Liver (tissue), 3 donors: Measurements from ENCODE around the gene OXNAD1.

ENCODE experiments used
- ATF3 ChIP-seq: IDR thresholded peaks from 2 replicates; pipeline ENCODE4 v1.6.1; 2016; ENCODE audit warnings: antibody characterized with exemption
- CTCF ChIP-seq: fragments of 150-350 bp; IDR thresholded peaks from 2 replicates; pipeline ENCODE4 v1.5.1; 2017; ENCODE audit warnings: improper control_type of control experiment, low read depth, low read length; ENCODE audit not compliant: missing input control
- EGR1 ChIP-seq, 2 donors: IDR thresholded peaks; 2 replicates each; pipeline ENCODE4 v1.6.1; 2016 to 2018; ENCODE audit warnings: antibody characterized with exemption in 2 of 2, low read depth in 2 of 2
- FOXA1 ChIP-seq: IDR thresholded peaks from 2 replicates; pipeline ENCODE4 v1.6.1; 2016; ENCODE audit warnings: antibody characterized with exemption
- GABPA ChIP-seq, 2 donors: IDR thresholded peaks in 1 of 2; conservative IDR thresholded peaks in 1 of 2; 2 replicates each; pipeline ENCODE4 v1.6.1; 2016; ENCODE audit warnings: antibody characterized with exemption in 2 of 2, mild to moderate bottlenecking in 1 of 2, moderate library complexity in 1 of 2
- HNF4G ChIP-seq: IDR thresholded peaks from 2 replicates; pipeline ENCODE4 v1.6.1; 2016; ENCODE audit warnings: antibody characterized with exemption
- JUND ChIP-seq, 2 donors: IDR thresholded peaks; 2 replicates each; pipeline ENCODE4 v1.6.1; 2016; ENCODE audit warnings: antibody characterized with exemption in 2 of 2
- MAX ChIP-seq: IDR thresholded peaks from 2 replicates; pipeline ENCODE4 v1.6.1; 2016; ENCODE audit warnings: antibody characterized with exemption
- RAD21 ChIP-seq, 2 donors: IDR thresholded peaks; 2 replicates each; pipeline ENCODE4 v1.6.1; 2016; ENCODE audit warnings: antibody characterized with exemption in 2 of 2, mild to moderate bottlenecking in 2 of 2
- REST ChIP-seq: IDR thresholded peaks from 2 replicates; pipeline ENCODE4 v1.6.1; 2016; ENCODE audit warnings: antibody characterized with exemption, mild to moderate bottlenecking
- TAF1 ChIP-seq: conservative IDR thresholded peaks from 2 replicates; pipeline ENCODE4 v1.6.1; 2016; ENCODE audit warnings: antibody characterized with exemption, mild to moderate bottlenecking
- YY1 ChIP-seq: IDR thresholded peaks from 2 replicates; pipeline ENCODE4 v1.6.1; 2016; ENCODE audit warnings: antibody characterized with exemption, mild to moderate bottlenecking
- ZBTB33 ChIP-seq: IDR thresholded peaks from 2 replicates; pipeline ENCODE4 v1.6.1; 2016; ENCODE audit warnings: antibody characterized with exemption
- donor health status: healthy.
- donor health status: healthy.

GRCh38 chr3:16329826-16330129, 64.8 kb downstream of the OXNAD1 start:
- no peak for TF ChIP-seq CTCF
- no peak for TF ChIP-seq MAX
- no peak for TF ChIP-seq ATF3
- TF ChIP-seq EGR1 (IDR thresholded peaks at IDR 0.05; ENCODE audit: low read depth in 2 of 2) = no peak
- no peak for TF ChIP-seq TAF1
- no peak for TF ChIP-seq ZBTB33
- no peak for TF ChIP-seq FOXA1
- no peak for TF ChIP-seq RAD21 (IDR thresholded peaks at IDR 0.05)
- TF ChIP-seq YY1 = no peak
- no peak for TF ChIP-seq REST
- TF ChIP-seq JUND (IDR thresholded peaks at IDR 0.05) = no peak
- TF ChIP-seq HNF4G = no peak
- no peak for TF ChIP-seq GABPA (IDR thresholded peaks at IDR 0.05 in 1 of 2, conservative IDR thresholded peaks at IDR 0.05 in 1 of 2)
